GM18870 (cell line): ENCODE measurements around the gene DNMT3B.
"Not testable (repeated sequence)": the region's sequence is repeated elsewhere in the genome, so short reads cannot be mapped to it uniquely, and the experiment has no call there.

Experiments used
- ATAC-seq: cut with Tn5 transposase; IDR thresholded peaks from one replicate; pipeline ENCODE4 v1.9.1; 2021; ENCODE audit warnings: moderate library complexity; ENCODE audit not compliant: unreplicated experiment

DNMT3B gene

GRCh38 chr20:32789896-32790750 is 27.9 kb downstream of the DNMT3B start:
- ATAC-seq = no peak

- no peak for ATAC-seq
These were observed 28.5 kb downstream of the DNMT3B start for GRCh38 chr20:32790751-32791057.

DNA sequence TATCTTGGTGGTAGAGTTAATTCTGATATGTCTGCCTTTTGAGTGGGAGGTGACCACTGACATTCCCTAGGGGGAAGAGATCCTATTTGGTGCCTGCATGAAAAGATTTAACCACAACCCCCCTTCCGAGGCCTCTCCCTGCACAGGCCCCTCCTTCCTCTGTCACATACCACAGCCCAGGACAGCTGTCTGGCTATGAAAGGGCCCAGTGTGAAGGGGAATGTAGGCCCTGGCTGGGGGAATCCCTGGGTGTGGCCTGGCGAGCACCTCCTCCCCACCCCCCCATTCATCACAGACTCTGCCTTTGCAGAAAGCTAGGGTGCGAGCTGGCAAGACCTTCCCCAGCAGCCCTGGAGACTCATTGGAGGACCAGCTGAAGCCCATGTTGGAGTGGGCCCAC is 30.1 kb downstream of the DNMT3B start:
- peak; percentile 43 for ATAC-seq

DNA sequence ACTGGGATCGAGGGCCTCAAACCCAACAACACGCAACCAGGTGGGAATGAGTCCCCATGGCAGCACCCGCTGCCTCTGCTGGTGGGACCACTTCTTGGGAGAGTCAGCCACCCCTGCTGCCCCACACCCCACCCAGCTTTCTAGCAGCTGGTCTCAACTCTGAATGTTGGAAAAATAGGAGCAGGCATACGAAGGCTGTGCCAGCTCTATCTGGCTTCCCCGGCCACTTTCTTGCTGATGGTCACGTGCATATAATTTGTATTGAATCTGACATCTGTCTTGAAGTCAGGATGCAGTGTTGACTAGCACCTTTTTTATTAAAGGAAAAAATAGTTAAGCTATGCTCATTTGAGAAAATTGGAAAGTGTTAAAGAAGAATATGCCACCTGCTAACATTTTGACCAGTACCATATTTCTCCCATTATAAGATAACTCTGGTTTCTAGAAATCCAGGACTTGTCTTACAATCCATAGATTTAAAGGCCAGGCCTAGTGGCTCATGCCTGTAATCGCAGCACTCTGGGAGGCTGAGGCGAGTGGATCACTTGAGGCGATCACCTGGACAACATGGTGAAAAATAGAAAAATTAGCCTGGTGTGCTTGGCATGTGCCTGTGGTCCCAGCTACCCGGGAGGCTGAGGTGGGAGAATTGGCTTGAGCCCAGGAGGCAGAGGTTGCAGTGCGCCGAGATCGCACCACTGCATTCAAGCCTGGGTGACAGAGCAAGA is 30.7 kb downstream of the DNMT3B start:
- no peak for ATAC-seq

GRCh38 chr20:32796383-32796948 is 34.3 kb downstream of the DNMT3B start:
- no peak for ATAC-seq

- no peak for ATAC-seq
These were observed 34.8 kb downstream of the DNMT3B start for GRCh38 chr20:32796981-32797451.

GRCh38 chr20:32797571-32797970 is 35.4 kb downstream of the DNMT3B start:
- not testable (repeated sequence) for ATAC-seq

- ATAC-seq = no peak
These were observed 36.1 kb downstream of the DNMT3B start for GRCh38 chr20:32798046-32798981.

GRCh38 chr20:32803092-32803491 is 40.9 kb downstream of the DNMT3B start:
- ATAC-seq = no peak

- ATAC-seq = no peak
These were observed 42.0 kb downstream of the DNMT3B start for GRCh38 chr20:32804022-32804715.

DNA sequence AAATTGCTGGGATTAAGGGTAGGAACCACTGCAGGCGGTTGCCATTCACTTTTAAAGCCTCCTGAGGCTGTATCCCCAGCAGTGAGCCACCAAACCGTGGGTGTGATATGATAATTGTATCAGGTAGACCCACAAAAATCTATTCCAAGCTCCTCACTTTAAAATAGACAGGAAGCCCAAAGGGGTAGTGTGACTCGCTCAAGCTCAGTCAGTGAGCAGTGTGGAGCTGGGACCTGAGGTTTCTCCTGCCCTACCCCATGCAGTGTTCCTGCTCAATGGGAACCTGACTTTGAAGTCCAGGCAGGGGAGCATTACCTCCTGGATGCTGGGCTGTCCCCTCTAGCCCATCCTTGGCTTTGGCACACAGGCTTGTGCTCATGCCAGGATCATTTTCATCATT is 42.6 kb downstream of the DNMT3B start:
- no peak for ATAC-seq

DNA sequence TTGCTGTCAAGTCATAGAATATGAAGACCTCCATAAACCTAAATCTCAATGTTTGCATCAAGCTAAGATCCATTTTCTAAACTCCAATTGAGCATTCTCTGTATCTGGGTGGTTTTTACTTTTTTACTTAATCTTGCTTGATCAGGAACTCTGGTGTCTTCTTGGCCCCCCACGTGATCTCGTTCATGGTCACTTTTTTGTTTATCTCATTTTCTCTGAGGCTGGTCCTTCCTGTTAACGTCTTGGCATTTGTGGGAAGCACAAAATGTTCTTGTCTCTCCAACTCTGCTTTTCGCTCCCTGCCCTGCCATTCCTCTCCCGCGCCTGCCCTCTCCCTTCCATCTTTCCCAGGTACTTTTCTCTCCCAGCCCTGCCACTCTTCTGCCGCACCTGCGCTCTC is 43.5 kb downstream of the DNMT3B start:
- ATAC-seq = no peak

- no peak for ATAC-seq
These were observed 44.2 kb downstream of the DNMT3B start for GRCh38 chr20:32806356-32806755.

DNA sequence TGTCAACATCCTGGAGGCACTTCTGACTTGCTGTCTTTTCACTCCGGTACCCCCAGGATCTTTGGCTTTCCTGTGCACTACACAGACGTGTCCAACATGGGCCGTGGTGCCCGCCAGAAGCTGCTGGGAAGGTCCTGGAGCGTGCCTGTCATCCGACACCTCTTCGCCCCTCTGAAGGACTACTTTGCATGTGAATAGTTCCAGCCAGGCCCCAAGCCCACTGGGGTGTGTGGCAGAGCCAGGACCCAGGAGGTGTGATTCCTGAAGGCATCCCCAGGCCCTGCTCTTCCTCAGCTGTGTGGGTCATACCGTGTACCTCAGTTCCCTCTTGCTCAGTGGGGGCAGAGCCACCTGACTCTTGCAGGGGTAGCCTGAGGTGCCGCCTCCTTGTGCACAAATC is 45.5 kb downstream of the DNMT3B start:
- ATAC-seq = no peak

GRCh38 chr20:32808438-32808837 is 46.3 kb downstream of the DNMT3B start:
- ATAC-seq = no peak

DNA sequence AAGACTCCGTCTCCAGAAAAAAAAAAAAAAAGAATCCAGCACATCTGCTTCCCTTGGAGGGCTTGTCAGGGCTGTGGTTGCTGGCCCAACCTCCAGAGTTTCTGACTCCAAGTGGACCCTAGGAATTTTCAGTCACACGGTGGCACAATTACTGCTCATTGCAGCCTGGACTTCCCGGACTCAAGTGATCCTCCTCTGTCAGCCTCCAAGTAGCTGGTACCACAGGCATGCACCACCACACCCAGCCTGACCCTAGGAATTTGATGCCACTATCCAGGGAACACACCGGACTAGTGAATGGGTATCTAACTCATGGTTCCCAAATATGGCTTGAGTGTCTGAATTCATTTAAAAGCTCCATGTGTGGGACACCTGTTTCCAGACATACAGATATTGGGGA is 47.7 kb downstream of the DNMT3B start:
- no peak for ATAC-seq

DNA sequence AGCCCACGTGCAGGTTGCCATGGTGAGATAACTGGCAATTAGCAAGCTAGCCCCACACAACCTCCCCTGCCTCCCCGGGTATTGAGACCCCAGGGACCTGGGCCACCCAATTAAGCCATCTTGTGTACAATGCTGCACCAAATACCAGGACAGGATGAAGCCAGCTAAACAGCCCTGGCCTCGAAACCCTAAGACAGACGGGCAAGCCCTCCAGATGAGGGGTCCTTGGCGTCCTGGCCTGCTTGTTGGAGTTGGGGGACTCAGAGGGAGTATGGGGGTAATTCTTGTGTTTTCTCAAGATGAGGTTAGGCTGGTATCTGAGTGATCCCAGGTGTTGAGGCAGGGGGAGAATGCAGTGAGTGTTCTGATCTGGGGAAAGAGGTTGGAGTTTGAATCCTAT is 48.8 kb downstream of the DNMT3B start:
- no peak for ATAC-seq

- ATAC-seq = no peak
These were observed 49.7 kb downstream of the DNMT3B start for GRCh38 chr20:32811886-32812285.

- ATAC-seq = peak; percentile 10
These were observed 58.0 kb downstream of the DNMT3B start for GRCh38 chr20:32819992-32820697.
